ENCODE measurements around the gene DOCK11. TPM values are rescaled to one million over a fixed set of nuclear protein-coding genes. Genes with fewer than 3 reads are reported as not detected.

DOCK11 gene
- total RNA-seq, 1 donor from 2014 or later, result 23.0 TPM

GRCh38 chrX:118525174-118525730, 29.6 kb downstream of the DOCK11 start:
- Histone ChIP-seq H3K9me3 (no peaks in the 10 kb centered on the region), H3K4me3 (no peak overlapping the region), H3K27me3 (no peaks in the 10 kb centered on the region), H3K4me1 (peaks cover 0 to 14% of the 10 kb centered on the region in 2 donors), H3K27ac (no peak overlapping the region), H3K36me3 (no peaks in the 10 kb centered on the region)
- no peak for TF ChIP-seq CTCF (IDR thresholded peaks at IDR 0.05)
- intact Hi-C loops (cut with DNase I), result no loop called here
- DNase-seq (ENCODE audit: low spot score in 2 of 2), result no peak

GRCh38 chrX:118526149-118526548, 30.5 kb downstream of the DOCK11 start:
- intact Hi-C loops (cut with DNase I), result no loop called here
- no peaks in the 10 kb centered on the region for H3K9me3 ChIP-seq
- peak overlapping the region; percentile 50 to 73 for H3K27ac ChIP-seq
- TF ChIP-seq CTCF (IDR thresholded peaks at IDR 0.05), result no peak
- H3K36me3 ChIP-seq, result no peaks in the 10 kb centered on the region
- peaks cover 0 to 9% of the 10 kb centered on the region in 2 donors for H3K4me1 ChIP-seq
- no peak overlapping the region for H3K4me3 ChIP-seq
- no peaks in the 10 kb centered on the region for H3K27me3 ChIP-seq
- no peak for DNase-seq (ENCODE audit: low spot score in 2 of 2)

GRCh38 chrX:118528071-118528737, 32.6 kb downstream of the DOCK11 start:
- no peak for TF ChIP-seq CTCF (IDR thresholded peaks at IDR 0.05)
- Histone ChIP-seq H3K4me1 (peaks cover 0 to 4% of the 10 kb centered on the region in 2 donors), H3K27me3 (no peaks in the 10 kb centered on the region), H3K4me3 (no peak overlapping the region), H3K9me3 (no peaks in the 10 kb centered on the region), H3K36me3 (no peaks in the 10 kb centered on the region), H3K27ac (peak overlapping the region; percentile 12 to 43)
- intact Hi-C loops (cut with DNase I), result no loop called here
- DNase-seq (ENCODE audit: low spot score in 2 of 2), result no peak

- no peaks in the 10 kb centered on the region for H3K27me3 ChIP-seq
- H3K4me1 ChIP-seq, result peaks cover 0 to 4% of the 10 kb centered on the region in 2 donors
- TF ChIP-seq CTCF (IDR thresholded peaks at IDR 0.05), result no peak
- H3K27ac ChIP-seq, result peak overlapping the region; percentile 19 to 32
- H3K36me3 ChIP-seq, result no peaks in the 10 kb centered on the region
- no peaks in the 10 kb centered on the region for H3K9me3 ChIP-seq
- intact Hi-C loops (cut with DNase I), result no loop called here
- H3K4me3 ChIP-seq, result no peak overlapping the region
- no peak for DNase-seq (ENCODE audit: low spot score in 2 of 2)
Observed at GRCh38 chrX:118530219-118530911, 34.8 kb downstream of the DOCK11 start.

GRCh38 chrX:118534716-118535493, 39.3 kb downstream of the DOCK11 start:
- intact Hi-C loops (cut with DNase I), result loop anchor here (5.0 kb wide), 1 partner anchor 38 kb away; the partner anchor contains the start of gene DOCK11
- DNase-seq (ENCODE audit: low spot score in 2 of 2), result no peak
- no peak for TF ChIP-seq CTCF (IDR thresholded peaks at IDR 0.05)
- Histone ChIP-seq H3K4me1 (peaks cover 0 to 4% of the 10 kb centered on the region in 2 donors), H3K27me3 (no peaks in the 10 kb centered on the region), H3K9me3 (no peaks in the 10 kb centered on the region), H3K36me3 (no peaks in the 10 kb centered on the region), H3K27ac (no peak overlapping the region), H3K4me3 (no peak overlapping the region)
